Cortex of kidney (tissue), 1 donor: ENCODE data around the gene IQCE.
"Not testable (repeated sequence)": the region's sequence is repeated elsewhere in the genome, so short reads cannot be mapped to it uniquely, and the experiment has no call there.

Experiments
- DNase-seq: peaks from one replicate; lab custom pipeline; 2025; lab: John Stamatoyannopoulos, UW

The IQCE gene

DNA sequence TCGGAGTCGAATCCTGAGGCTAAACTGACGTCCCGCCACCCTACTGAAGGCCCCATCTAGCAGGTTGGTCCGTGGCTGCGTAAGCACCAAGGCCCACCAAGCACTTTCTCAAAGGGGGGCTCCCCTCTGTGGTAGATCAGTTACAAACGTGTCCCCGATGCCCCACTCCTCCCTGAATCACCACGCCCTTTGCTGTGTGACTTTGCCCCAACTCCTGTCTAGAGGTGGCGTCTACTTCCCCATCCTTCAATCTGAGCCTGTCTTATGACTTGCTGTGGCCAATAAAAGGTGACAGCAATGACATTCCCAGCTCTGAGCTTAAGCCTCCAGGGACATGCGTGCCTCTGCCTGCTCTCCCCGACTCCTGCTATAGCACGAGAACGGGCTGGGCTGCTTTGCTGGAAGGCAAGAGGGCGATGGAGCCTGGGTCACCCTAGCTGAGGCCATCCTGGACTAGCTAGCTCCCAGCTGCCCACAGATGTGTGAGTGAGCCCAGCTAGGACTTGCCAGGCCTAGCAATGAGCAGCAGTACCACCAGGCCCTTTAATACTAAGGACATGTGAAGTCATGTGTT lies 26.5 kb upstream of the IQCE start:
- DNase-seq, result not testable (repeated sequence)

DNA sequence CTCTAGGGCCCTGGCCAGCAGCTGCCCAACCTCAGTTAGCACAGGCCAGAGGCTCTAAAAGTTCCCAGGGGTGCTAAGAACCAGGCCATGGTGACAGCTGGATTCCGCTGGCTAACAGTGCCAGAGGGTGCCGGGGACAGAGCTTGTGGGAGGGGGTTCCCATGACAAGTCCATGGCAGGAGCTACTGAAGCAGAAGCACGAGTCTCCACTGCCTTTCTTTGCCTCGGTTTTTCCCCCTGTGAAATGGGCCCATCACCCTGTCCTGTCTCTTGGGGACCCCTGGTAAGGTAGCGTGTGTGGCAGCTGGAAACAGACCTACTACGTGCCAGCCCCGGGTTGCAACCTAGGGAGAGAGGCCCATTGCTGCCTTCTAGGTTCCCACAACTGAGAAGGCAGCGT lies 26.0 kb upstream of the IQCE start:
- not testable (repeated sequence) for DNase-seq

DNA sequence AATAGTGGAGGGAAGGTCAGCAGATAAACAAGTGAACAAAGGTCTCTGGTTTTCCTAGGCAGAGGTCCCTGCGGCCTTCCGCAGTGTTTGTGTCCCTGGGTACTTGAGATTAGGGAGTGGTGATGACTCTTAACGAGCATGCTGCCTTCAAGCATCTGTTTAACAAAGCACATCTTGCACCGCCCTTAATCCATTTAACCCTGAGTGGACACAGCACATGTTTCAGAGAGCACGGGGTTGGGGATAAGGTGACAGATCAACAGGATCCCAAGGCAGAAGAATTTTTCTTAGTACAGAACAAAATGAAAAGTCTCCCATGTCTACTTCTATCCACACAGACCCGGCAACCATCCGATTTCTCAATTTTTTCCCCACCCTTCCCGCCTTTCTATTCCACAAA lies 25.2 kb upstream of the IQCE start:
- DNase-seq, result not testable (repeated sequence)

DNA sequence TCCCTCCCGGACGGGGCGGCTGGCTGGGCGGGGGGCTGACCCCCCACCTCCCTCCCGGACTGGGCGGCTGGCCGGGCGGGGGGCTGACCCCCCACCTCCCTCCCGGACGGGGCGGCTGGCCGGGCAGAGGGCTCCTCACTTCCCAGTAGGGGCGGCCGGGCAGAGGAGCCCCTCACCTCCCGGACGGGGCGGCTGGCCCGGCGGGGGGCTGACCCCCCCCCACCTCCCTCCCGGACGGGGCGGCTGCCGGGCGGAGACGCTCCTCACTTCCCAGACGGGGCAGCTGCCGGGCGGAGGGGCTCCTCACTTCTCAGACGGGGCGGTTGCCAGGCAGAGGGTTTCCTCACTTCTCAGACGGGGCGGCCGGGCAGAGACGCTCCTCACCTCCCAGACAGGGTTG lies 24.6 kb upstream of the IQCE start:
- not testable (repeated sequence) for DNase-seq

DNA sequence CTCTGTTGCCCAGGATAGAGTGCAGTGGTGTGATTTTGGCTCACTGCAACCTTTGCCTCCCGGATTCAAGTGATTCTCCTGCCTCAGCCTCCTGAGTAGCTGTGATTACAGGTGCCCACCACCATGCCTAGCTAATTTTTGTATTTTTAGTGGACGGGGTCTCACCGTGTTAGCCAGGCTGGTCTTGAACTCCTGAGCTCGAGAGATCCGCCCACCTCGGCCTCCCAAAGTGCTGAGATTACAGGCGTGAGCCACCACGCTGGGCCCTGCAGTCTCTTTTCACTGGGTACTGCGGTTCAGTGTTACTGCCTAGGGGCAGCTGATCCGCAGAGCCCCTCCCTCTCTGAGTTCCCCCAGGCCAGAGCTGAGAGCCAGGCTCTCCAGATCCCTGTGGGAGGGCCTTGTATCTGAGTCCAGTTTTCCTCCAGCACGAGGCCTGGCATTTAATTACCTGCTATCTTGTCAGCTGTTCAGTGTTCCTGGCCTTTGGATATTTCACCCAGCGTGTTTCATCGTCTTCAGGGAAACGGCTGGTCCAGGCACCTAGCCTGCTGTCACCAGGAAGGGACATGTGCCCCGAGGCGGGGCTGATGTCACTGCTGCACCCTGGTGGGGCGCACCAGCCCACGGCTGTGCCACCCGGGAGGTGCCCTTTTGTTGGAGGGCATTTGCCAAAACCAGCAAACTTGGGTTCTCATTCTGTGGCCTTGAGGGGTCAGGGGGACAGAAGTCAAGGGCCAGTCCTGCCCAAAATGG lies 22.7 kb upstream of the IQCE start:
- DNase-seq, result not testable (repeated sequence)

DNA sequence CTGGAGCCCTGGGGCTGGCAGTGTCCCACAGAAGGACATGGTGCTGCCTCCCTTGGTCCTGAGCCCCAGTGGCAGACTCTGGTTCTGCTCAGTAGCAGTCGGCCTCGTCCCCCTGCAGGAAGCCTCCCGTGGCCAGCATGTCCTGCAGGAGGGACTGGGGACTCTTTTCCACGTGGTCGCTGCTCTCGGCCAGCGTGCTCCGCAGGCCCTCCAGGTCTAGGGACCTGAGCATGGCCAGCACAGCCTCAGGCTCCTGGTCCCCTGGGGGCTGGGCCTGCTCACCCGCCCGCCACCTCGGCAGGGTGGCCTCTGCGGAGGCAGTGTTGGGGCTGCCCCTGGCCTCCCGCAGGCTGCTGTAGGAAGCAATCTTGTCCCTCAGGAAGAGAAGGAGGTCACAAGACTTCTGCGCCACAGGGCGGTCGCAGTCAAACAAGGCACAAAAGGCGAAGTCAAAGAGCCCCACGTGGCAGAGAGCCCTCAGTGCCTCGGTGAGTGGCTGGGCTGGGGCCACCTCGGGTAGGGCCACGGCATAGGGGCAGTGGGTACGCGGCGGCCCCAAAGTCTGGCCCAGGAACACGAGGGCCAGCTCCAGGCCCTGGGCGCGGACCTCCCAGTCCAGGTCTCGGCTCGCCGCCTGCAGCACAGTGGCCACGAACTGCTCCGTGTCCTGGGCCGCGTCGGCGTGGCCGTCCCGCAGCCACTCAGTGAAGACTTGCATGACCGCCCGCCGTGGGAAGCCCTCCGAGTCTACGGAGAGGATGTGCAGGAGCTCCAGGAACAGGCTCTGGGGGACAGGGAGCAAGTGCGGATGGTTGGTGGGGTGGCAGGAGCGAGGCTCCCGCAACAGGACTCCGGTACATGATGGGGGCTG lies 20.6 kb upstream of the IQCE start:
- no peak for DNase-seq

DNA sequence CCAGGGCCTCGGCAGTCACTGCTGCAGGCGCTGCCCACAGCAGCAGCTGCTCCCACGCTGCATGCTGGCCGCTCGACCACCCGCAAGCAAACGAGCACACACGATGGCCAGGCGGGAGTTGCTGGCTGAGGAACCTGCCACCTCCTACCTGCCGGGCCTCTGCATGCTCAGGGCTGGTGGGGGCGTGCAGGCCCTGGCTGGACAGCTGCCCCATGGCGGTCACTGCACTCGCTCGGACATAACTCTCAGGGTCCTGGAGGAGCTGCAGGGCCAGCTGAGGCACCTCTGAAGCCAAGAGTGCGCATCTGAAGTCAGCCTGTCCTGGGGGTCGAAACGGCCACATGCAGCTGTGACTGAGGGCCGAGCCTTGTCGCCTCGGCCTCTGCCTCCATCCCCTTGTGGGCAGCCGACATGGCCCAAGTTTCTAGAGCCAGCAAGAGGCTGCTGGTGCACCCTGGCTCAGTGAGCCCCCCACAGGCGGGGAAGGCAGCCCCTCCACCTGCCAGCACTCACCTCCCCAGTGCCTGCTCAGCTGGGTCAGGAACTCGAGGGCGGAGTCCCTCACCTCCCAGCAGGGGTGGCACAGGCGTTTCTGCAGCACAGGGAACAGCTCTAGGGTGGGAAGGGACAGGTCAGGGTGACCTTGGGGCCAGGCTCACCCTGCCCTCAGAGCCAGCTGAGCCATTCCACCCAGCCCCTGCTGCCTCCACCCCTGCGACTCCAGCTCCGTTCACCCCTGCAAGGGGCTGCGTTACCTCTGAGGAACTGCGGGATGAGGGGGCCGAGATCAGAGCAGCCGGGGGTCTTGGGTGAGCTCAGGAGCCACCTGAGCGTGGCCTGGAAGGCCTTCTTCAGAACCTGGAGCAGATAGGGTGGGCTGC lies 19.5 kb upstream of the IQCE start:
- DNase-seq, result no peak

DNA sequence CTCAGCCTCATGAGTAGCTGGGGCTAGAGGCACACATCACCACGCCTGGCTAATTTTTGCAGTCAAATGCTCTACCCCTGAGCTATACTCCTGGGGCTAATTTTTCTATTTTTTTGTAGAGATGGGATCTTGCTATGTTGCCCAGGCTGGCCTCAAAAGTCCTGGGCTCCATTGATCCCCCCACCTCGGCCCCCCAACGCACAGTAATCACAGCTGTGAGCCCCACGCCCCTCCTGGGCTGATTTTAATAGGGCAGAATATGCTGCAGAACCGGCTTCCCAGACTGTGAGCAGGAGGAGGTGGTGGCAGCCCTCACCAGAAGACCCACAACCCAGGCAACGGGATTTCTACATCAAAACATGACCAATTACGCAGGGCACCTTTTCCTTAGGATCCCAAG lies 18.6 kb upstream of the IQCE start:
- no peak for DNase-seq

DNA sequence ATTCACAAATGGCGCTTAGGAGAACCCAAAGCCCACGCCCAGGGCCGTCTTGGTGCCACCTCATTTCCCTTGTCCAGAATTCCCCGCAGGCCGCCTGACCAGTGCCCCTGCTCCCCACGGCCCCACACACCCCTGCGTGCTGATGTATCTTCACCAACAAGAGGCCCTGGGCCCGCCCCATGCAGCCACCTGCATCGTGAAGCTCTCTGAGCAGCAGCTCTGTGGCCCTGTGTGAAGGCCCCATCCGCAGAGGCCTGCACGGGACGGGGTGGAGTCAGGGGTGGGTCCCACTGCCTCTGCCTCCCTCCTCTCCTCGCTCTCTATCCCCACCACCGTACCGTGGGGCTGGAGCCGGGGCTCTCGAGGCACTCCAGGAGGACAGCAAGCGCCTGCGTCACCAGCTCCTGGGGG lies 18.1 kb upstream of the IQCE start:
- no peak for DNase-seq

DNA sequence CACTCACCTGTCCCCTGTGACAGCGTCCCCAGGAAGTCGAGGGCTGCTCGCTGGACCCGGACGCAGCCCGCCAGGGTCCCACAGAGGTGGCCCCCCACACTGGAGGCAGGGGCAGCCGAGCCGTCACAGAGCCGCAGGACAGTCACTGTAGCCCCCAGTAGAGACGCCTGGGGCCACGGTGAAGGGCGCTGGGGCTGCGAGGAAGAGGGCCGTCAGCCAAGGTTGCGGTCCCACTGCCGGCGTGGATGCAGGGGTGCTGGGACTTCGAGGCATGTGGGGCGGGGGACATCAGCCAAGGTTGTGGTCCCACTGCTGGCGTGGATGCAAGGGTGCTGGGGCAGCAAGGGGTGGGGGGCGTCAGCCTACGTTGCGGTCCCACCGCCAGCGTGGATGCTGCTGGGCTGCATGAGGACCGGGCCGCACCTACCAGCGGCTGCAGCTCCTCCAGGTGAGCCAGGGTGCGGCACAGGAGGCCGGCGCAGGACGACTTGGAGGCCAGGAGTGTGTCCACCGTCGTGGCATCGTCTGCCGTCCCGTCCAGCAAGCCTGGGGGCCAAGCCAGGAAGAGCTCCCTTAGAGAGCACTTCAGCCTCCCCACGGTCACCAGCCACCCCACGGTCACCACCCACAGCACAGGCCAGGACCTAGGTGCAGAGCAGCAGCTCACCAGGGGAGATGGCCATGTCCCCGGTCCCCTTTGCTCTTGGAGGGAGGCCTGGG lies 17.3 kb upstream of the IQCE start:
- DNase-seq, result no peak

DNA sequence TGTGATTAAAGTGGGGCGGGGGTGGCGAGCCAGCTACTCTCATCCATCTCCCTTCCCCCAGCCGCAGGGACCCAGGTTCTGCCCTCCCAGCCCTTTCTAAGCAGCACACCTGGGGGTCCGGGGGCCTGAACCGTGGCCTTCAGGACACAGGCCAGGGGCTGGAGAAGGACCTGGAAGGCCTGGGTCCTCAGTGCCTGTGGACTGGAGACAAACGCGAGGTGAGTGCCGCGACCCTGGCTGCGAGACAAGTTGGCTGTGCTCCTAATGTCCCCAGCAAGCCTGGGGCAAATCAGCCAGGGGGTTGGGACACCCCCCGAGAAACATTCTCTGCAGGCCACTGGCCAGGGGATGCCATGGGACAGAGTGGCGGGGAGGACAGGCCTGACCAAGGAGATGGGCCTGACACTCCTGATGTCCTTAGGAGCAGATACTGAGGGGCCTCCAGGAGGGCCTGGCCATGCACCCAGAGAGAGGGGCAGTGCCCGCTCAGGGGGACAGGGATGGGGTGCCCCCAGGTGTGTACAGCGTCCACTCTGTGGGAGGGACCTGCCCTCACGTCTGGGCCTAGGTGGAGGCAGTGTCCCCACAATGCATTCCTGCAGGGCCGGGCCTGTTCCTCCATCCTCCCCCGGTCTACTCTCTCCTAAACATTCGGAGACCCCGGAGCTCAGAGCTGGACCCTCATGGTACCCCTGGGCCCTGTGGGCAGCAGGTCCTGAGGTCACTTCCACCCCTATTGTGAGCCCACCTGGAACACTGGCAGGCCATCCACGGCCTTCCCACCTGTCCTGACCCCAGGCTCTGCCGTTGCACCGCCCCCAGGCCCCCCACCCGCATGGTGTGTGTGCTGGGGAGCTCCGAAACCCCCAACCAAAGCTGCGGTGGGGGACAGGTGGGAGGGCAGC lies 16.5 kb upstream of the IQCE start:
- no peak for DNase-seq

DNA sequence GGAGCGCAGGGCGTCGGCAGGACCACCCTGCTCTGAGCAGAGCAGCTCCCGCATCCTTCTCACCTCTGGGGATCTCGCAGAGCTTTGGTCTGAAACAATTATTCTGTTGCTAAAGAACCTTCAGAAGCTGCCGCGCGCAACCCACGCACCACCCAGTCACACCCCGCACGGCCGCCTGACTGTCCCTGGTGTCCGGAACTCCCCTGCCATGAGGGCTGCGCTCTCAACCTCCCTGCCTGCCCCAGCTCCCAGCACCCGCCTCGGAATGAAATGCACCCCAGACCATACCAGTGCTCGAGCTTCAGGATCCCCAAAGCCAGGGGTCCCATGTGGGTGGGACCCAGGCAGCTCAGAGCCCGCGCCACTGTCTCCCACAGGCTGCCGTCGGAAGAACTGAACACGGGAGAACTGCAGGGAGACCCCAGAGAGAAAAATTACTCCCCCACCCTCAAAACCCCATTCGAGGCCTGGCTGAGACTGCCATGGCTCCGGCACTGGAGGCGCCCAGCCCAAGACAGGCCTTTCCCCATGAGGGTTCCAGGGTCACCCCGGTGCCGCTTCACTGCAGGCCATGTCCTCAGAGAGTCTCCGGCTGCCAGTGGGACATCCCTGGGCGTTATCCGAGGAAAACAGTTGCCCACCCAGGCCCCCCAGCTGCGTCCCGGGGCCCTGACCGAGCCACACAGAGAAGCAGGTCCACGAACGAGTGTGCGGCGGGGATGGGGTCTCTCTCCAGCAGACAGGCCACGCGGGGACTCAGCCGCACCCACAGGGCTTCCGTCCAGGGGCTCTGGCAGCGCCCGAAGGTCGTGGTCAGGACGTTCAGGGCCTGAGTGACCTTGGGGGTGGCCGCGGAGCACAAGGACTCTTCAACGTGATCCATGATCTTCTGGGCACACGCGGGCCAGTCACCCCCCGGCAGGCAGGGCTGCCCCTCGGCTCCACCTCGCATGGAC lies 15.6 kb upstream of the IQCE start:
- no peak for DNase-seq

DNA sequence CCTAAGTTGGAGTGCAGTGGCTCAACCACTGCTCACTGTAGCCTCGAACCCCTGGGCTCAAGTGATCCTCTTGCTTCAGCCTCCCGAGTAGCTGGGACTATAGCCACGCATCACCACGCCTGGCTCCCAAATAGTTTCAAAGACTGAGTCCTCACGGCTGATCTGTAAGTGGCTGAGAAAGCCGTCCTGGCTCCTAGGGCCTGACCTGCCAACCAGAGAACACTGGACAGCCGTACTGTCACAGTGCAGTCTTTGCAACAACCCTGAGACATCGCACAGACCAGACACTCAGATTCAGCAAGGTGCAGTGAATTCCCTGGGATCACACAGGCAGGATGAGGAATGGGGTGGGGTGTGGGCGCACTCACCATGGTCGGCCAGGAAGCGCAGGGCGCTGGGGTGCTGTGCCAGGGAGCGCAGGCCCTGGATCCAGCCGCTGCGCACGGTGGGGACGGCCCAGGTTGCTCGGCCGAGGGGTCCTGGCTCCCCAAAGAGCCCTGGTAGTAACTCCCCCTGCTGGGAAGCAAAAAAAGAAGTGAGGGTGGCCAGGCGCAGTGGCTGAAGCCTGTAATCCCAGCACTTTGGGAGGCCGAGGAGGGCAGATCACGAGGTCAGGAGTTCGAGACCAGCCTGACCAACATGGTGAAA lies 14.1 kb upstream of the IQCE start:
- no peak for DNase-seq

DNA sequence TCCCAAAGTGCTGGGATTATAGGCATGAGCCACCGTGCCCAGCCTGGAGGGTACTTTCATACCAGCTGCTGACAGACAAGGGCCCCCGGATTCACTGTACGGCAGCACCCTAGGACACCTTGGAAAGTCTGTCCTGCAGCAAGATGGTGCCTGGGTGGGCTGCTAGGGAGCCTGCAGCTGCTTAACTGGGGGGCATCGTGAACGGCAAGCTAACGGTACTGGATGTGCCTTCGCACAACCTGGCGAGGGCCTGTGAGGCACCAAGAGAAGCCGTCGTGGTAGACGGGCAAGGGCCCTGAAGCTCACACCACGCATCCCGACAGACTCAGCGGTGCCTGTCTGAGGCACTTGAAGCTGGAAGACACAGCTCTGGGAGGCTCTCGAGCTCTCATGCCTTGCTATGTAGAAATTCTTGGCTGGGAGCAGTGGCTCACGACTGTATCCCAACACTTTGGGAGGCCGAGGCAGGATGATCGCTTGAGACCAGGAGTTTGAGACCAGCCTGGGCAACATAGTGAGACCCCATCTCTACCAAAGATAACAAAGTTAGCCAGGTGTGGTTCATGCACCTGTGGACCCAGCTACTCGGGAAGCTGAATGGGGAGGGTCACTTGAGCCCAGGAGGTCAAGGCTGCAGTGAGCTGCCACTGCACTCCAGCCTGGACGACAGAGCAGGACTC lies 12.9 kb upstream of the IQCE start:
- no peak for DNase-seq

DNA sequence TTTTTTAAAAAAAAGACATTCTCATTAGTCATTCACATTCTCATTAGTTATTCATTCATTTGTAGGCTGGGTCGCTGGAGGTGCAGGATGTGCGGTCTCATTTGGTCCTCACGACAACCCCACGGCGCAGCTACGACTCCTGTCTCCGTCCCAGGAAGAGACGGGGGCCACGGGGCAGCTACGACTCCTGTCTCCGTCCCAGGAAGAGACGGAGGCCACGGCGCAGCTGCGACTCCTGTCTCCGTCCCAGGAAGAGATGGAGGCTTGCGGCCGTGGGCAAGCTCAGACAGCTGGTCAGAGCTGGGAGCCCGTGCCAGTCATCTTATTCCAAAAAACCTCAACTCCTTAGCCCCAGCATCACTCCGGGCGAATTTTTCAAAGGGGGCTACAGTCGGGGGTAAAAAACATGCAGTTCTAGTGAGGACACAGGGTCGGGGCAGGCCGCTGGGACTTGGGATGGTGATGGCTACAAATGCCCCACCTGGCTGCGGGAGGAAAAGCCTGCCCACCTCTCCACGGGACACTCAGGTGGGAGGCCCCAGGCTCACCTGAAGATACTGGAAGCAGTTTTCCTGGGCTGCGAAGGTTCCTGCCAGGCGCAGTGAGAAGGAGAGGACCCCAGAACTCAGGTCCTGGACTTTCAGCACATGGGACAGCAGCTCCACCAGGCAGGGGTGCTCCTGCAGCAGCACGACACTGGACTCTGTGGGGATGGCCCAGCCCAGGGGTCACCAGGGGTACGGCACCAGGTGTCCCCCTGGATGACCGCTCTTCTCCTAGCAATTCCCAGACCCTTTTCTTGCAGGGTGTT lies 11.8 kb upstream of the IQCE start:
- no peak for DNase-seq

DNA sequence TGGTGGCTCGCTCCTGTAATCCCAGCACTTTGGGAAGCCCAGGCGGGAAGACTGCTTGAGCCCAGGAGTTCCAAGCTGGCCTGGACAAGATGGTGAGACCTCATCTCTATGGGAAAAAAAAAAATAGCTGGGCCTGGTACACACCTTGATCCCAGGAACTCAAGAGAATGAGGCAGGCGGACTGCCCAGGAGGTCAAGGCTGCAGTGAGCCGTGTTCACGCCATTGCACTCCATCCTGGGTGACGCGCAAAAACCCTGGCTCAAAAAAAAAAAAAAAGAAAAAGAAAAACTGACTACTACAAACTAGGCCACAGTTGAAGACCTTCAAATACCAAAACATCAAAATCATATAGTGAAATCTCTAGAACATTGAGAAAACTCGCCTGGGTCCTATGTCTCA lies 7.4 kb upstream of the IQCE start:
- no peak for DNase-seq

DNA sequence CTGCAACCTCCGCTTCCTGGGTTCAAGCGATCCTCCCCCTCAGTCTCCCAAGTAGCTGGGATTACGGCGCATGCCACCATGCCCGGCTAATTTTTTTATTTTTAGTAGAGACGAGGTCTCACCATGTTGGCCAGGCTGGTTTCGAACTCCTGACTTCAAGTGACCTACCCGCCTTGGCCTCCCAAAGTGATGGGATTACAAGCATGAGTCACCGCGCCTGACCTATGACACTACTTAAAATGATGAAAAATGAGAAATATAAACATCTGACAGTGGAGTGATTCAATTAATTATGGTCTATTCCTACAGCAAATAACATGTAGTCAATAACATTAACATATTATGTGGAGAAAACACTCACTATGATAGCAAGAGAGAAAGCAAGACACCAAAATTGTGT lies 5.7 kb upstream of the IQCE start:
- DNase-seq, result no peak
